Osteocyte (in vitro differentiated cells): Measurements from ENCODE around the gene GABPB2. TPM values are rescaled to one million over a fixed set of nuclear protein-coding genes. Genes with fewer than 3 reads are reported as not detected.

Source experiments
- DNase-seq: peaks from one replicate; pipeline ENCODE4 v3.0.0; 2021; ENCODE audit warnings: mixed read lengths; ENCODE audit not compliant: unreplicated experiment; ENCODE audit errors: extremely low spot score
- H3K27ac Mint-ChIP-seq: one replicate; pipeline ENCODE4 v1.8.0; 2021; ENCODE audit warnings: mild to moderate bottlenecking, mixed read lengths; ENCODE audit not compliant: unreplicated experiment
- H3K27me3 Mint-ChIP-seq: one replicate; pipeline ENCODE4 v1.8.0; 2021; ENCODE audit warnings: mixed read lengths; ENCODE audit not compliant: unreplicated experiment
- H3K36me3 Mint-ChIP-seq: one replicate; pipeline ENCODE4 v1.8.0; 2021; ENCODE audit warnings: mixed read lengths; ENCODE audit not compliant: unreplicated experiment
- H3K4me1 Mint-ChIP-seq: one replicate; pipeline ENCODE4 v1.8.0; 2021; ENCODE audit warnings: mixed read lengths; ENCODE audit not compliant: unreplicated experiment
- H3K4me3 Mint-ChIP-seq: one replicate; pipeline ENCODE4 v1.8.0; 2021; ENCODE audit warnings: mild to moderate bottlenecking, moderate library complexity, mixed read lengths; ENCODE audit not compliant: unreplicated experiment
- H3K9me3 Mint-ChIP-seq: one replicate; pipeline ENCODE4 v1.8.0; 2021; ENCODE audit warnings: mixed read lengths; ENCODE audit not compliant: unreplicated experiment
- CTCF ChIP-seq: fragments of 200-600 bp; sonication (generic); IDR thresholded peaks from 2 replicates; pipeline ENCODE4 v1.5.0; 2021; ENCODE audit warnings: antibody characterized with exemption, mild to moderate bottlenecking, moderate library complexity
- total RNA-seq: library from RNA; stranded (reverse); gene quantifications from 2 replicates; pipeline ENCODE4 v1.2.1, GENCODE V29; 2021

Gene GABPB2
- total RNA-seq, 1 donor from 2014 or later: 11.1 TPM

GRCh38 chr1:151132335-151133017, 61.9 kb downstream of the GABPB2 start:
- TF ChIP-seq CTCF: no peak
- Mint-ChIP-seq H3K9me3 (no peaks in the 10 kb centered on the region), H3K36me3 (peaks cover 23% of the 10 kb centered on the region), H3K27me3 (peaks cover 6% of the 10 kb centered on the region), H3K4me3 (peak overlapping the region; percentile 66), H3K4me1 (peaks cover 12% of the 10 kb centered on the region), H3K27ac (no peak overlapping the region)
- DNase-seq: no peak

- H3K27me3 Mint-ChIP-seq: peaks cover 6% of the 10 kb centered on the region
- H3K4me3 Mint-ChIP-seq: no peak overlapping the region
- H3K27ac Mint-ChIP-seq: no peak overlapping the region
- peaks cover 24% of the 10 kb centered on the region for H3K36me3 Mint-ChIP-seq
- peaks cover 12% of the 10 kb centered on the region for H3K4me1 Mint-ChIP-seq
- DNase-seq: no peak
- no peak for TF ChIP-seq CTCF
- no peaks in the 10 kb centered on the region for H3K9me3 Mint-ChIP-seq
Measured at GRCh38 chr1:151133018-151133806, 62.7 kb downstream of the GABPB2 start.

GRCh38 chr1:151134396-151134795, 63.8 kb downstream of the GABPB2 start:
- Mint-ChIP-seq H3K4me3 (no peak overlapping the region), H3K9me3 (no peaks in the 10 kb centered on the region), H3K36me3 (peaks cover 26% of the 10 kb centered on the region), H3K27me3 (peaks cover 6% of the 10 kb centered on the region), H3K4me1 (peaks cover 12% of the 10 kb centered on the region), H3K27ac (no peak overlapping the region)
- TF ChIP-seq CTCF: no peak
- no peak for DNase-seq

- no peak for TF ChIP-seq CTCF
- Mint-ChIP-seq H3K27me3 (peaks cover 6% of the 10 kb centered on the region), H3K9me3 (no peaks in the 10 kb centered on the region), H3K4me3 (no peak overlapping the region), H3K4me1 (peaks cover 12% of the 10 kb centered on the region), H3K36me3 (peaks cover 28% of the 10 kb centered on the region), H3K27ac (no peak overlapping the region)
- no peak for DNase-seq
Measured at GRCh38 chr1:151134991-151135390, 64.4 kb downstream of the GABPB2 start.
